Cardiac fibroblast (primary cell): ENCODE measurements around the gene ADARB2.

ENCODE experiments used
- DNase-seq, 2 donors: peaks; one replicate each; pipeline versions ENCODE4 v3.0.0 to v3.0.0-alpha.2; 2010; ENCODE audit warnings: low read depth in 2 of 2
- H3K4me3 ChIP-seq, 2 donors: replicated peaks in 1 of 2; 1 replicate in 1 of 2; 2 replicates in 1 of 2; pipeline ENCODE4 v1.5.1; 2011; ENCODE audit warnings: low read depth in 2 of 2, low read length in 2 of 2, mild to moderate bottlenecking in 2 of 2, moderate library complexity in 1 of 2
- CTCF ChIP-seq: IDR thresholded peaks from one replicate; pipeline ENCODE4 v1.5.1; 2011; ENCODE audit warnings: low read depth, mild to moderate bottlenecking, low read length, inconsistent platforms

The ADARB2 gene

GRCh38 chr10:1515780-1516491 lies 221.4 kb downstream of the ADARB2 start:
- H3K4me3 ChIP-seq: no peak overlapping the region
- no peak for TF ChIP-seq CTCF
- no peak for DNase-seq

GRCh38 chr10:1515121-1515779 lies 222.1 kb downstream of the ADARB2 start:
- no peak for TF ChIP-seq CTCF
- DNase-seq: no peak
- no peak overlapping the region for H3K4me3 ChIP-seq

DNA sequence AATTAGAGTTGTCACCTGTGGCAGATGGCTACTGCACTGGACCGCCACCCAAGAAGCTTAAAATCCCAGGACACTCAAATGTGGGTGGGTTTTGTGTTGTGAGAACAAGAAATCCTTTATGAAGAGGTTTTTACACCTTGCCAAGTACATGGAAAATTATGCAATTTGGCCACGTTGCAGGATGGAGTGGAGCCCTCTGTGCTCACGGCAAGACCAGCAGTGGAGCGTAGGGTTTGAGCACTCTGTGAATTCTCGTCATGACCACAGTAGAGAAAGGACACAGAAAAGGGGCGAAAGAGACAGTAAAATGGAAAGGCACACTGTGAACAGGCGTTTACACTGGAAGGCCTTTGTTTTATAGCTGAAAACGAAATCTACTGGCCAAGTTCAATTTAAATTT lies 222.6 kb downstream of the ADARB2 start:
- no peak for DNase-seq
- no peak for TF ChIP-seq CTCF
- no peak overlapping the region for H3K4me3 ChIP-seq

- TF ChIP-seq CTCF: no peak
Measured at GRCh38 chr10:1513221-1513620, 224.1 kb downstream of the ADARB2 start.

DNA sequence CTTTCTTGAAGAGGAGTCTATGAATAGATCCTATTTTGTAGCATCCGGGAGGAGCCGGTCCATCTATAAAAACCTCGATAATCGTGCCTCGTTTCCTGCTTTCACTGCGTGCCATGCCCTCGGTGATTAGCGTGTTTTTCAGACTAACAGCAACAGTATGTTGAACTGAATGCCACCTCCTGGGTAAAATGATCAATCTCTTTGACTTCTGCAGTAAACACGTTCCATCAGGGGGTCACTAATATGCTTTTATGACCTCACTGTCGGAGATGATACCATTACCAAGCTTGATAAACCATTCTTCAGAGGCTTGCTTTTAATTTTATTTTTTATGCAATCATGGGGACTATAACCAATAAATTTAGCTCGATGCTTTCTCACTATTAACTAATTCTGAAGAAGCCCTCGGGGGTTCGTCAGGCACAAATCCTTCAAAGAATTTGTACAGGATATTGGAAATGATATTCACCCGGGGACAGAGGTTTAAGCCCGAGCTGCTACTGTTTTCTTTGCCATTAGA lies 228.3 kb downstream of the ADARB2 start:
- DNase-seq: no peak
- H3K4me3 ChIP-seq: no peak overlapping the region
- TF ChIP-seq CTCF: no peak

More at GRCh38 chr10:1513221-1513620, 224.1 kb downstream of the ADARB2 start:
- H3K4me3 ChIP-seq: no peak overlapping the region
- DNase-seq: no peak

DNA sequence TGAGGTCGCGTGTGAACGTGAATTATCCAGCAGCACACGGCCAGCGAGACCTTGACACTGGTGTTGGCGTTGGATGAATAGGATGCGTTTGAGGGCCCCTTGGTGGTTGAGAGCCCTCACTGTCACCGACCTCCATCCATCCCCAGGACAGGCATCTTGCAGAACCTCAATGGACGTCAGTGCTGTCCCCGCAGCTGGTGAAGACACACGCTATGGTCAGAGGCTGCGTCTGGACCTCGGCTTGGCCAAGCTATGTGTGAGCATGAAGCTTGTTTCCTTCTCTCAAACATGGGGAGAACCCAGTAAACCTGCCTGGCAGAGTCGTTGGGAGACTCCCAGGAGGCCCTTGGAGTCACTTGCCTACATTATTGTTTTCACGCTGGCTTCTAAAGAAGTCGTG lies 229.2 kb downstream of the ADARB2 start:
- no peak overlapping the region for H3K4me3 ChIP-seq
- no peak for DNase-seq
- no peak for TF ChIP-seq CTCF

GRCh38 chr10:1507436-1507835 lies 229.9 kb downstream of the ADARB2 start:
- H3K4me3 ChIP-seq: no peak overlapping the region
- no peak for DNase-seq
- TF ChIP-seq CTCF: no peak
